SH-SY5Y (cell line): ENCODE results near the gene IFIT2.

ENCODE experiments used
- GATA2 ChIP-seq: IDR thresholded peaks from 2 replicates; pipeline ENCODE4 v1.6.1; 2011; ENCODE audit warnings: mild to moderate bottlenecking, low read depth, low read length
- GATA3 ChIP-seq: IDR thresholded peaks from 2 replicates; pipeline ENCODE4 v1.6.1; 2011; ENCODE audit warnings: low read depth, mild to moderate bottlenecking, low read length, moderate library complexity

GRCh38 chr10:89352802-89353201 lies 51.0 kb downstream of the IFIT2 start:
- no peak for TF ChIP-seq GATA2
- no peak for TF ChIP-seq GATA3
